ENCODE results near the gene ADCK1. TPM values are rescaled to one million over a fixed set of nuclear protein-coding genes. Genes with fewer than 3 reads are reported as not detected.

The ADCK1 gene
- total RNA-seq, 4 donors from 2014 or later: 10.7 to 33.0 (median 18.9) TPM

DNA sequence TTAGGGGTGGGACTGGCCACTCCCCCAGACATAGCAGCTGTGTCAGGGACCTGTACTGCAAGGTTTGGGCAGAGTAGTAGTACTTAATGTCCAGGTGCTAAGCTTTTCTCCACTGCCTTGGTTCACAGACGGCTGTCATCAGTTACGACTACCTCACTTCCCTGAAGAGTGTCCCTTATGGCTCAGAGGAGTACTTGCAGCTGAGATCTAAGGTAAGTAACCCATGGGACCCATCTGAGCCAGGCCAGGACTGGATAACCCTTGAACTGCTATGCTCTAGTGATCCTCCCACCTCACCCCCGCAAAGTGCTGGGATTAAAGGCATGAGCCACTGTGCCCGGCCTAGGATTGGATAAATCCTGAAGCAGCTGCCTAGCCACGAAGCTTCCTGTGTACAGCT lies 22.4 kb downstream of the ADCK1 start:
- no peaks in the 10 kb centered on the region for H3K27me3 ChIP-seq
- peaks cover 0 to 14% (median 0%) of the 10 kb centered on the region in 3 donors for H3K36me3 ChIP-seq
- H3K9me3 ChIP-seq: no peaks in the 10 kb centered on the region
- H3K27ac ChIP-seq: no peak overlapping the region
- TF ChIP-seq POLR2A (IDR thresholded peaks at IDR 0.05): no peak
- TF ChIP-seq, protein P1, sequence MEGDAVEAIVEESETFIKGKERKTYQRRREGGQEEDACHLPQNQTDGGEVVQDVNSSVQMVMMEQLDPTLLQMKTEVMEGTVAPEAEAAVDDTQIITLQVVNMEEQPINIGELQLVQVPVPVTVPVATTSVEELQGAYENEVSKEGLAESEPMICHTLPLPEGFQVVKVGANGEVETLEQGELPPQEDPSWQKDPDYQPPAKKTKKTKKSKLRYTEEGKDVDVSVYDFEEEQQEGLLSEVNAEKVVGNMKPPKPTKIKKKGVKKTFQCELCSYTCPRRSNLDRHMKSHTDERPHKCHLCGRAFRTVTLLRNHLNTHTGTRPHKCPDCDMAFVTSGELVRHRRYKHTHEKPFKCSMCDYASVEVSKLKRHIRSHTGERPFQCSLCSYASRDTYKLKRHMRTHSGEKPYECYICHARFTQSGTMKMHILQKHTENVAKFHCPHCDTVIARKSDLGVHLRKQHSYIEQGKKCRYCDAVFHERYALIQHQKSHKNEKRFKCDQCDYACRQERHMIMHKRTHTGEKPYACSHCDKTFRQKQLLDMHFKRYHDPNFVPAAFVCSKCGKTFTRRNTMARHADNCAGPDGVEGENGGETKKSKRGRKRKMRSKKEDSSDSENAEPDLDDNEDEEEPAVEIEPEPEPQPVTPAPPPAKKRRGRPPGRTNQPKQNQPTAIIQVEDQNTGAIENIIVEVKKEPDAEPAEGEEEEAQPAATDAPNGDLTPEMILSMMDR (IDR thresholded peaks at IDR 0.05): no peak
- H3K4me1 ChIP-seq: no peaks in the 10 kb centered on the region
- no peak for DNase-seq
- H3K4me3 ChIP-seq: no peak overlapping the region

GRCh38 chr14:77822741-77823140 lies 22.8 kb downstream of the ADCK1 start:
- peaks cover 0 to 14% (median 0%) of the 10 kb centered on the region in 3 donors for H3K36me3 ChIP-seq
- no peak overlapping the region for H3K27ac ChIP-seq
- no peak for DNase-seq
- H3K4me3 ChIP-seq: no peak overlapping the region
- no peaks in the 10 kb centered on the region for H3K4me1 ChIP-seq
- no peak for TF ChIP-seq POLR2A (IDR thresholded peaks at IDR 0.05)
- TF ChIP-seq, protein P1 (IDR thresholded peaks at IDR 0.05): no peak
- H3K27me3 ChIP-seq: no peaks in the 10 kb centered on the region
- no peaks in the 10 kb centered on the region for H3K9me3 ChIP-seq

- H3K4me3 ChIP-seq: no peak overlapping the region
- no peaks in the 10 kb centered on the region for H3K4me1 ChIP-seq
- peaks cover 0 to 14% (median 0%) of the 10 kb centered on the region in 3 donors for H3K36me3 ChIP-seq
- no peak for DNase-seq
- H3K27me3 ChIP-seq: no peaks in the 10 kb centered on the region
- TF ChIP-seq, protein P1 (IDR thresholded peaks at IDR 0.05): no peak
- no peak for TF ChIP-seq POLR2A (IDR thresholded peaks at IDR 0.05)
- no peaks in the 10 kb centered on the region for H3K9me3 ChIP-seq
- no peak overlapping the region for H3K27ac ChIP-seq
These were observed 23.5 kb downstream of the ADCK1 start for GRCh38 chr14:77823378-77823777.

GRCh38 chr14:77825895-77826519 lies 26.1 kb downstream of the ADCK1 start:
- Histone ChIP-seq H3K27me3 (no peaks in the 10 kb centered on the region), H3K27ac (no peak overlapping the region), H3K9me3 (no peaks in the 10 kb centered on the region), H3K36me3 (peaks cover 0 to 16% (median 0%) of the 10 kb centered on the region in 3 donors), H3K4me3 (no peak overlapping the region), H3K4me1 (no peaks in the 10 kb centered on the region)
- TF ChIP-seq POLR2A (IDR thresholded peaks at IDR 0.05): no peak
- TF ChIP-seq, protein P1 (IDR thresholded peaks at IDR 0.05): no peak
- DNase-seq: no peak

DNA sequence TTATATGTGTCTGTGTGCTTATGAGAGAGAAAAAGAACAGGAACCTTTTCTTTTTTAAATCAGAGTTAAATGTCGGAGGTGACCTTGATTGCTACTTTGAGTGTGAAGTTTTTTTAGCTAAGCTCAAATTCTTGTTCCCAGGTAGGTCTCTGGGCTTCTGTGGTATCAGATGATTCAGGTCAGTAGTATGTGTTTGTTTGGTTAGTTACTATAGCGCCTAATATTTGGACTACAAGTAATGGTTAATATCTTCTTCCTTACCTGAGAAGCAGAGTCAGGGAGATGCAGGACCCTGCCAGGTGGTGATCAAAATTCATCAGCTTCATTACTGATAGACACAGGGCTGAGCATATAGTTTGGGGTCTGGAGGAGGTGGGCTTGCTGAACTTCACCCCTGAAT lies 30.8 kb downstream of the ADCK1 start:
- H3K9me3 ChIP-seq: no peaks in the 10 kb centered on the region
- peaks cover 0 to 20% (median 0%) of the 10 kb centered on the region in 3 donors for H3K36me3 ChIP-seq
- no peak overlapping the region for H3K4me3 ChIP-seq
- H3K27me3 ChIP-seq: no peaks in the 10 kb centered on the region
- no peak for DNase-seq
- no peak for TF ChIP-seq POLR2A (IDR thresholded peaks at IDR 0.05)
- TF ChIP-seq, protein P1 (IDR thresholded peaks at IDR 0.05): no peak
- H3K27ac ChIP-seq: no peak overlapping the region
- no peaks in the 10 kb centered on the region for H3K4me1 ChIP-seq

All from Peyer's patch (tissue), 4 donors.